ENCODE results near the gene RMRP.
"Not testable (repeated sequence)": the region's sequence is repeated elsewhere in the genome, so short reads cannot be mapped to it uniquely, and the experiment has no call there.

RMRP gene

DNA sequence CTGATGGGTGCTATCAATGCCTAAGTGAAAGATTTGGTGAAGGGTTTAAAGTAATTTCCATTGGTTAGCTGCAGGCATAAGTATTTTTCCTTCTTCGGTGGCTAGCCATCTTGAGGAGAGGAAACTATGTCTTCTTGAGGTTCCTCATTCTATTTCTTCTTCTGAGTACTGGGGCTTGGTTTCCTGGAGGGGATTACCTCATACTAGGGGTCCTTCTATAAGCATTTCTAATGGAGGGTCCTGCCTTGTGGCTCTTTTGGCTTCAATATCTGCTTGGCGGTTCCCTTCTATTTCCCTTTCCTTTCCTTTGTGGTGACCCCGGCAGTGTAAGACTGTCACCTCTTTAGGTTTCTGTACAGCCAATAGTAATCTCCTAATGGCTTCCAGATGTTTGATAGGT is 16.3 kb downstream of the RMRP start:
- DNase-seq (ENCODE audit: low spot score), result not testable (repeated sequence)

DNA sequence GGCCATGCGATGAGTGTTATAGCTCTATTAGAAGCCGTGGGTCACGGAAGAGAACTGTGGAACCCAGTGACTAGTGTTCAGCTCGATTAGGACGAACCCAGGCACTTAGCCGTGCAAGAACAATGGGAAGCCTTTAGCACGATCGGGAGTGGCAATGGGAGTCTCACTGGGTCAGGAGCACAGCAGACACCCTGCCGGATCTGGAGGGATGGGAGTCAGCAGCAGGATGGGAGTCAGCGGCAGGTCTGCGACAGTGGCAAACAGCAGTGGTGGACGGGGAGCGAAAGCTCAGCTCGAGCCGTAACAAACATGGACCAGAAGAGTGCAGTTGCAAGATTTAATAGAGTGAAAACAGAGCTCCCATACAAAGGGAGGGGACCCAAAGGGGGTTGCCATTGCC is 17.4 kb downstream of the RMRP start:
- DNase-seq (ENCODE audit: low spot score), result not testable (repeated sequence)

DNA sequence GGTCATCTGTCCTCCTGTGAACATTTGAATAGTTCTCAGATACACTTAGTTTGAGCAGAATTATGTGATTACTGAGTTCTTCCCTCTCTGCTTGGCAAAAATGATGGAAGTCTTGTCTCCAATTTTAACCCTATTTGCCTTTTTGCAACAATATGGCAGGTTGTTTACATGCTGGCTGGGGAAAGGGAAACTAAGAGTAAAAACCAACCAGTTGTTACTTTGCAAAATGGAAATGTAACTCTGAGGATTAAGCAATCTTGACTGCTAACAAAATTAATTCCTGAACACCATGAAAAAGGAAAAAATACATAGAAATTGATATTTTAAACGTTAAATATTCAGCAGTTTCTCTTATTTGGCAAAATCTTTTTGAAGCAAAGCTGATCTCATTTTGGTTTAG is 18.2 kb downstream of the RMRP start:
- DNase-seq (ENCODE audit: low spot score), result no peak

DNA sequence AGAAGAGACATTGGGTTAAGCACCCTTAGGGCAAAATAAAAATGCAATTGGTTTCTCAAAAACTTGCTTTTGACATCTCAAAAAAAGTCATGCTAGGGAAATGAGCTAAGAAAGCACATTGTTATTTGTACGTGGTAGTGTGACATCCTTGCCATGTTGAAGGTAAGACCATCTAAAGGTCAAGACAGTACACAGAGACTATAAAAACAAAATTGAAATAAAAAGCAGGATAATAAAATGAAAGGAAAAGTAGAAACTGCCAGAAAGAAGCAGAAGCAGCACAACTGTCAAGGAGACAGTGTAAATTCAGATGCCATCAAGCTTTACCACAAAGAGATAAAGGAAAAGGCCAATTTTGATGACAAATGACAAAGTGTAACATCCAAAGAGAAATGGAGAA is 18.6 kb downstream of the RMRP start:
- DNase-seq (ENCODE audit: low spot score), result not testable (repeated sequence)

DNA sequence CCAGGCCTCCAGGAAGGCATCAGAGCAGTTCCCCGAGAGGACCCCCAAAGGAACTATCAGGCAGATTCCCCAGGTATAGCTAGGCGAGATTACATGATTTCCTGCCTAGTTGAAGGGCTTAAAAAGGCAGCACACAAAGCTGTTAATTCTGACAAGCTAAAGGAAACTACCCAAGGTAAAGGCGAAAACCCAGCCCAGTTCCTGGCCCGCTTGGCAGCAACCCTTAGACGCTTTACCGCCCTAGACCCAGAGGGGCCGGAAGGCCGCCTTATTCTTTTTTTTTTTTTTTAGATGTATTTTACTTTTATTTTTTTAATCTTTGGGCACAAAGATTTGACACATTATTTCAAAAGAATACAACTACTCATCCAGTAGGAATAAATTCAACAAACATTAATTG is 19.1 kb downstream of the RMRP start:
- not testable (repeated sequence) for DNase-seq (ENCODE audit: low spot score)

DNA sequence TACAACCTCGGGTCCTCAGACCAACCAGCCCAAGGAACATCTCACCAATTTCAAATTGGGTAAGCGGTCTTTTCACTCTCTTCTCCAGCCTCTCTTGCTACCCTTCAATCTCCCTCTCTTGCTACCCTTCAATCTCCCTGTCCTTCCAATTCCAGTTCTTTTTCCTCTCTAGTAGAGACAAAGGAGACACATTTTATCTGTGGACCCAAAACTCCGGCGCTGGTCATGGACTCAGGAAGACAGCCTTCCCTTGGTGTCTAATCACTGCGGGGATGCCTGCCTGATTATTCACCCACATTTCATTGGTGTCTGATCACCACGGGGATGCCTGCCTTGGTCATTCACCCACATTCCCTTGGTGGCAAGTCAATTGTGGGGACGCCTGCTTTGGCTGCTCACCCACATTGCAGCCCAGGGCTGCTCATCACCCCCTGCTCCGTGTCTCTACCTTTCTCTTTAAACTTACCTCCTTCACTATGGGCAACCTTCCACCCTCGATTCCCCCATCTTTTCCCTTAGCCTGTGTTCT is 20.3 kb downstream of the RMRP start:
- DNase-seq (ENCODE audit: low spot score), result not testable (repeated sequence)

DNA sequence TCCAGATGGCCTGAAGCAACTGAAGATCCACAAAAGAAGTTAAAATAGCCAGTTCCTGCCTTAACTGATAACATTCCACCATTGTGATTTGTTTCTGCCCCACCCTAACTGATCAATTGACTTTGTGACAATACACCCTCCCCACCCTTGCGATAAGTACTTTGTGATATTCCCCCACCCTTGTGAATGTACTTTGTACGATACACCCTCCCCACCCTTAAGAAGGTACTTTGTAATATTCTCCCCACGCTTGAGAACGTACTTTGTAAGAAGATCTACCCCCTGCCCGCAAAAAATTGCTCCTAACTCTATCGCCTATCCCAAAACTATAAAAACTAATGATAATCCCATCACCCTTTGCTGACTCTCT is 21.0 kb downstream of the RMRP start:
- not testable (repeated sequence) for DNase-seq (ENCODE audit: low spot score)

DNA sequence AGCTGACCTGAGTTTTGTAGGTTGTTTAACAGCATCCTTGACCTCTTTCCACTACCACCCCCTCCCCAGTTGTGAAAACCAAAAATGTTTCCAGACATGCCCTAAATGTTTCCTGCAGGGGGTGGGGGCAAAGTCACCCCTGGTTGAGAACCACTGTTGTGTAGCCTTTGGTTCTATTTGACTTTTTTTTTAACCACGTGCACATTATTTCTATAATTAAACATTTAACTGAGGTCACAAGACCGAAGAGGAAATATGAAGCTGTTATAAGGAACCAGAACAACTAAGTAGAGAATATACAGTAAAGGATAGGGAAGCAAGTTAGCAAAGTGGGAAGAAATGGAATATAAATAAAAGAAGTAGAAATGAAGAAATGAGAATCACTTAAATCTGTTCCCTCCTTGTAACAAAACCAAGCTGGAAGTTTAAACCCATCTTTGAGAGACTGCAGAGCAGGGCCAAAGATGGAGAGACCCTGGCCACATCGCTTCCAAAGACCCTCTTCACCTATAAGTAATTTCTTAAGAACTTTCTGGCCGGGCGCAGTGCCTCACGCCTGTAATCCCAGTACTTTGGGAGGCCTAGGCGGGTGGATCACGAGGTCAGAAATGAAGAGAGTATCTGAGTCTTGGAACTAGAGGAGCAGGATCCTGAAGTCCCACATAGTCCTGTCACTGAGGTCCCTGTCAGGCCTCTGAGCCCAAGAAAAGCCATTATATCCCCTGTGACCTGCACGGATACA is 21.5 kb downstream of the RMRP start:
- DNase-seq (ENCODE audit: low spot score), result no peak

DNA sequence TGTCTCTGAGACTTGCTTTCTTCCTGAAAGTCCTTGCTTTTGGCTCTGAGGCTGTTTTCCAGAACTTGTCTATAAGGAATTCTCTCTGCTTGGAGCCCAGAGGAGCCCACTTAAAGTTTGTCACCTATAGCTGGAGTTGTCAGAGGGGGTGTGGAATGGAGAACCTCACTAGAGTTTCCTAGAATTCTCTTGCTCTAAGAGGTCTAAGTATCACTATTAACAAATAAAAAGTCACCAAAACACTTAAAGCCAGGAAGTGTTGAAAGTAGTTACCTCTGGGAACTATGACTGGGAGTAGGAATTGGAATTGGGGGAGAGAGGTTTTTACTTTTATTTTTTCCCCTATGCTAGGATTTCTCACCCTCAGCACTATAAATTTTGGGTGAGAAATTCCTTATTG is 22.1 kb downstream of the RMRP start:
- DNase-seq (ENCODE audit: low spot score), result no peak

DNA sequence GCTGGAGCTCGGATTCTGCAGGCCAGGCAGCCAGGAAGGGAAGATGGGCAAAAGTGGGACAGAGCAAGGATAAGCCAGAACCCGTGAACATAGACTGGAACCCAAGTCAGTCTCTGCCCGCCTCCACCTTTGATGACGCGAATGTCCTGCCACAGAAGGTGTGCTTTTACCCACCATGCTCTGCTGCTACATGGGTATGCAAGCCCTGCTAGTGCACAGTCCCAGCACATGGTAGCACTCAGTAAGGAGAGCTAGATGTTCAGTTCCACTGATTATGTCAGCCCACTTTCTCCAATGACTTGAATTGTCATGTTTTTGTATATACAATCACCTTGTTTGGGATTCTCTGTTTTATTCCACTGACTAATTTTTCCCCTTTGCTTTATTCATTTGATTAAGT is 28.2 kb downstream of the RMRP start:
- DNase-seq (ENCODE audit: low spot score), result no peak

DNA sequence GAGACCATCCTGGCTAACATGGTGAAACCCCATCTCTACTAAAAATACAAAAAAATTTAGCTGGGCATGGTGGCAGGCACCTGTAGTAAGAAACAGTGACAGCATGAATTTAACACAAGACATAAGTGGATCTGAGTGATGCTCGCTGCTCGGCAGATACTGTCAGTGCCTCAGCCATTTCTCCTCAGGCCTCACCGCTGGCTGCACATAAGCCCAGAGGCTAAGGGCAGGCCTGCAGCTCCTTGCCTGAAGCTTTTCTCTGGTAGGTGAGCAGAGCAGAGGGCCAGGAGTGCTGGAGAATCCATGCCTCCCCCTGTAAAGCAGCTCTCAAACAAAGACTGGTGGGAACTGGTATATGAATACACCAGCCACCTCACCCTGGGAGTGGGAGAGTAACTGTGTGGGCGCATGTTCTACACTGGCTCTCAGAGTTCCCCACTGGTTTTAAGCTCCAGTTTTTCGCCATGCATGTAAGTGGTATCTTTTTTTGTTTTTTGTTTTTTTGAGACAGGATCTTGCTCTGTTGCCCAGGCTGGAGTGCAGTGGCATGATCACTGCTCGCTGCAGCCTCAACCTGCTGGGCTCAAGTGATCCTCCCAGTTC is 29.3 kb downstream of the RMRP start:
- DNase-seq (ENCODE audit: low spot score), result no peak

DNA sequence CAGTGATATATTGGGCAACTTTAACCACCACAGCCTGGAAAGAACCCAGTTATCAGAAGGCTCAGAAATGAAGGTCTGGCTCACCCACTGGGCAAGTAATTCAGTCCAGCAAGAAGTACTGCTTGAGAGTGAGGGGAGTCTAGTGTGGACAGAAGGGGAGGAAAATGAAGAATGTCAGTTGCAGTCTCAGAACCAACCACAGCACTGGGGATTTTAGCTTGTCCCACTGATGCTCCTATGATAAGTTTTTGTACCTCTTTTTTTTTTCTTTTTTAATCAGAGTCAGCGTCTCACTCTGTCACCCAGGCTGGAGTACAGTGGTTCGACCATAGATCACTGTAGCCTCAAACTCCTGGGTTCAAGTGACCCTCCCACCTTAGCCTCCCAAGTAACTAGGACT is 30.2 kb downstream of the RMRP start:
- DNase-seq (ENCODE audit: low spot score), result no peak

DNA sequence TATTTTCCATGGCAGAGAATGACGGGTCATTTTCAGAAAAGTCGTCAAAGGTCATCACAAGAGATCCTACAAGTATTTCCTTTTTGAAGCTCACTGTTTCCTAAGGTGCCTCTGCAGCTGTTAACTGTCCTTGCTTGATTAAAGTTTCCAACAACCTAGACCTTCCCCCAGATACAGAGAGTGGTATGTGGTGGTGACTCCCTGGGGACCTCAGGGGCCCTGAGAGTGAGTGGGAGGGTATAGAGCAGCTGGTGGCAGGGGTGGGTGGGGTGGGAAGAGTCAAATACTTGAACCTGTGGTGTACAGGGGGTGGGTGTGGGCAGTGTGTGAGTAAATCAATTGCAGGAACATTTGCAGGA is 38.0 kb downstream of the RMRP start:
- DNase-seq (ENCODE audit: low spot score), result no peak

DNA sequence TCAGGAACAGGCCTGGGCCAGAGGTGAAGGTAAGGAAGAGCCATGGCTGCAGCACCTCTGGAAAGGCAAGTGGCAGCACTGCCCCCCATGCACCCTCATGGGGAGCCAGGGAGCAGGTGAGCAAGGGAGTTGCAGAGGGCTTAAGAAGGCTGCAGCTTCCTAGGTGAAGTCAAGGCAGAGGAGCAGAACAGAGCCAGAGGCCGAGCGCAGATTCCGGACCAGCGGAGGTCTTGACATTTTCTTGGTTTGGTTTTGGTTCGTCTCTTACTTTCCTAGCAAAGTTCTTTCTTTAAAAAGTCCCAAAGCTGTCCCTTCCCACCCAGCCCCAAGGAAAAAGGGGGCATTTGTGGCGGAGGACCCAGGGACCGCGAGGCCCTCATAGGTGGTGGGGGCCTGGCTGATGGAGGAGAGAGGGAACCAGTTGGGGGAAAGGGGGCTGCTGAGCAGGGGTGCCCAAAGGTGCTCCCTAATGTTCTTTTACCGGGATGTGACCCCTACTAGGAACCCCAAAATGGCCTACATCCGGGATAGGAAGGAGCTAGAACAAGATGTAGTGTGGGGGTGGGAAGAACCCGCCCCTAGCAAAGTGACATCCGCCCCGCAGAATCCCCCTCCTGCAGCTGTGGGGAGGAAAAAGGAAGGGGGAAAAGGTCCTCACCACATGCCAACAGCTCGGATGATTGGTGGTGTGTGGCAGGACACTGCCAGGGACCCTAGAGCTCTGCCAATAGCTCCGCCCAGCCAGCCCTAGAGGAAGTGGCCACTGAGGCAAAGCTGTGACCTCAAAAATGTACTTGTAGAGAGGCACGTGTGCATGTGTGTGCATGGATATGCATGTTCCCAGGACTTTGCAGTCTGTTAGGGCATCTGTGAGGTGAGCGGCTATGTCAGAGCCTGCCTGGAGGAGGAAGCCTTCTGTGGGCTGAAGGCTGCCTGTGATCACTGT is 38.7 kb downstream of the RMRP start:
- DNase-seq (ENCODE audit: low spot score), result no peak

DNA sequence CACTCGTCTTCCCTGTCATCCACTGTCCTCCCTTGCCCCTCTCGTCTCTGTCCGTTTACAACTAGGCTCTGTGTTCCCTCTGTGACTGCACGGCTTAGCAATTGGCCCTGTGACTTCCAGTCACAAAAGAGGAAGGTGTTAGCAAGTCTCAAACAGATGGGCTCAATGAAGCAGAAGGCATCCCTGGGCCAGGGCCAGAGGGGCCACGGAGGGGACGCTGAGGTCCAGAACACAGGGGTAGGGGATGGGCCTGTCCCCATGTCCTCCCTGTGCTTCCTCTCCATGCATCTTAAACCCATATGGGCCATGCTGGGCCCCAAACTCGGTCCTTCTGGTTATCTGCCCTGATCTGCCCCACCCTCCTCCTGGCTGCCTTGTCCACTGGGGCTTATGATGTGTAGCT is 39.5 kb downstream of the RMRP start, which contains the start of gene CD72:
Gene CD72, minus strand, starts transcription at position 89 of the 403 bp plus-strand sequence. CDS start 110 bp downstream, outside the sequence.
- DNase-seq (ENCODE audit: low spot score), result no peak

DNA sequence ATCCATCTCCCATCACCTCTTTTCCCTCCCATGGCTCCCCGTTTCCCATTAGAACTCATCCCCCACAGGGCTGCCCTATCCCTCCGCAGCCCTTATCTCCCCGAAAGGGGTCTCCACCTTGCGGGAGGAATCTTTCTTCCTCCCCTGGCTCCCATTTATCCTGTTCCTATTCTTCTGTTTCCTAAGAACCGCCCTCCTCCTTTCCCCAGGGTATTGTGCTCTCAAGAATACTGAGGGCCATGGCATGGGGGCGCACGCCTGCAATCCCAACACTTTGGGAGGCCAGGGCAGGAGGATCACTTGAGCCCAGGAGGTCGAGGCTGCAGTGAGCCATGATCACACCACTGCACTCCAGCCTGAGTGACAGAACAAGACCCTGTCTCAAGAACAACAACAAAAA is 40.3 kb downstream of the RMRP start:
- DNase-seq (ENCODE audit: low spot score), result no peak

DNA sequence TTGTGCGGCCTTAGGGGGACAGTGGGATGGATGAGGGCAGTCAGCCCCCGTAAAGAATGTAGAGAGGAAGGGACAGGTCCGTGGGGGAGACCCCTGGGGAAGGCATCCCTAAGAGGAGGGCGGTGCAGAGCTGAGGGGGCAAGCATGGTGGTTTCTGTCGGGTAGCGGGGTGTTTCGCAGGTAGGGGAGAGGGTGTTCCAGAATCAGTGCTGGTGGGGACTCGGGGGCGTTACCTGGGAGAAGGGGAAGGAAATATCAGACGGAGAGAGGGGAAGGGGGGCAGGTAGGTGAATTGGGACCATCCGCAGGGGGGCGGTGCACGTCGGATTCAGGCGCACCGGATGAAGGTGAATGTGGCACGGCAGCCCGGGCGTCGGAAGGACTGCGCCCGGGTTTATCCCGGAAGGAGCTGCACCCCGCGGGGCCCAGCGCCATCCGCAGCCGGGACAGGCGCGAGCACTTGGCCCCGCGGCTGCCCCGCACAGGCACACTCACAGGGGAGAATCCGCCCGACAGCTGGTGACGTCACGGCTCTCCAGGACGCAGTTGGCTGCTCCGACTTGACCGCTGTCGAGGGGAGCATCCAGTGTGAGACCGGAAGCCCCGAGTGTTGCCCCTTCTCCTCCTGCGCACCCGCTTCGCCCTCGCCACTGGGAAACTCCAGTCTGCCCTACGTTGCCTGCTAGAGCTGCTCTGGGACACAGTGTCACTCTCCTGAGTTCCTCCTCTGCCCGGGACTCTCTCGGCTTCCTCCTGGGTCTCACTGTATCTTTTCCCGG is 40.9 kb downstream of the RMRP start:
- no peak for DNase-seq (ENCODE audit: low spot score)

DNA sequence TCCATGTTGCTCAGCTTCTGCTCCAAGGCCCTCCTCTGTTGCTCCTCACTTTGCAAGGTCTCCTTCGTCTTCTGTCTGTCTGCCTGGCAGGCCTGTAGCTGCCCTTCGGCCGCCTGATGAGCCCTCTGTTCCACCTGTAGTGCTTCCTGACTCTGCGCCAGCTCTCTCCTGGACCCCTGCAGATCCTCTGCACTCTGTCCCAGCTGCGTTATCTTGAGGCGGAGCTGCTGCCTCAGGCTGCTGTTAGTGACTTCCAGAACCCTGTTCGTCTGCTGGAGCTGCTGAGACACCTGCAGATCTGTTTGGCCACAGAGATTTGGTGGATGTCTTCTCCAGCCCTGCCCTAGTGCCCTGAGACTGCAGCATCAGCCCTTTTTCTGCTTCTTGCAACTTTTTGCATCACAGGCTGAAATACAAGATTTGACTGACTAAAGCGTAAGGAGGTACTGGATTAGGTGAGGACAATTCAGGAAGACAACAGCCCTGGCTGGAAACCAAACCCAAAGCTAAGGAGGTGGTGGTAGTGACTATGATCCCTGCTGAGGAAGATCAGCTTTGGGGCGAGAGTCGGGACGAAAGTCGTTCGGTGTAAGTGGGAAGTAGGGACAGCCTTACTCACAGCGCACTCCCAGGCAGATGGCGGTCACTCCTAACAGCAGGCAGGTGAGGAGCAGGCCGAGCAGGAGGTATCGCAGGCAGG is 41.7 kb downstream of the RMRP start:
- no peak for DNase-seq (ENCODE audit: low spot score)

DNA sequence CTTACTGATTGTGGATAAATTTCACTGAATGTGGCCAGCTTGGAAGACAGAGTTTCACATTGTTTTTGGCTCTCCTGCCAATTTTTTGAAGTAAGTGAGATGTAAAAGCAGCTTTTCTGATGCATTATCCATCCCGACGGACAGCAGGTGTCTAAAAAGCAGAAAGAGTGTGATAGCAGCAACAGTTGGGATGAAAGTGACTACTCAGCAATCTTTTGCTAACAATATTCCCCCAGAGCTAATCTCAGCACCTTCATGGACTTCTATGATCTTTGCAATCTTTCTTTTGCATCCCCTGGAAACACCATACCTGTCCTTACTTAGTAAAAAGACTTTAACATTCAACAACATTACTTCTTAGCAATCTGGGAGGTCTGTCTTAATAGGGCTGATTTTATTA is 45.0 kb downstream of the RMRP start:
- no peak for DNase-seq (ENCODE audit: low spot score)

DNA sequence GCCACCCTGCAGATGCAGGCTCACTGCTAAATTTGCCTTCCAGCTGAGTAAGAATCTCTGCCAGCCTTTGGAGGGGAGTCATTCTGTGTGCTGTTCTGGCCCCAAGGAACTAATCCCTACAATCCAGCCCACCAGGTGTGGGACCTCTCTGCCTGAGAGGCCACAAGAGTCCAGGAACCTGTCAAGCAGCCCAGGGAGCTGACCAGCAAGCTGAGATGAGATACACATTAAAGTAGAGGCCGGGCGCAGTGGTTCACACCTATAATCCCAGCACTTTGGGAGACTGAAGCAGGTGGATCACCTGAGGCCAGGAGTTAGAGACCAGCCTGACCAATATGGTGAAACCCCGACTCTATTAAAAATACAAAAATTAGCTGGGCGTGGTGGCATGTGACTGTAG is 45.8 kb downstream of the RMRP start:
- not testable (repeated sequence) for DNase-seq (ENCODE audit: low spot score)

DNA sequence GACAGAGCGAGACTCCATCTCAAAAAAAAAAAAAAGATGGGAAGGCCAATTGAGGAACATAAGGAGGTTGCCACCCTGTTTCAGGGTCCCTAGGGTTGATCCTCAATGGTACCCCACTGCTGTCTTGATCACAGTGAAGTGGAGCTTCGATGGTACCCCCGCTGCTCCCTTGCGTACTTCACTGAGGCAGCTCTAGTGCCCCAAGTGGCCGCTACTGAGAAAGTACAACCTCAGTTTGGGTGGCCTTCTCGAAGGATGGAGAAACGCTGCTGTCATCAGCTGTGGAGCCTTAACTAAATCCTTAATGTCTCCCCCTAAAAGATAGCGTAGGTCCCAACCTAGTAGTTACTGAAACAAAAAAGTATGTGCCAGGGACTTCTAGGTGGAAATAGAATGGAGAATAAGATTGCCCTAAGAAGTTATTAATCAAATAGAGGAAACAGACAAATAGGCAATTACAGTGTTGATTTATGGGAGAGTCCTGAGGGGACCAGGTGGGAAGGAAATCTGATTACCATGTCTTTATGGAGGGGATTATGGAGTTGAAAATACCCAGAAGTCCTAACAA is 46.5 kb downstream of the RMRP start:
- peak; percentile 81 for DNase-seq (ENCODE audit: low spot score)

Data from HuH-7 (cell line).